HCT116 (cell line): ENCODE data around the gene HDAC11. TPM values are rescaled to one million over a fixed set of nuclear protein-coding genes. Genes with fewer than 3 reads are reported as not detected.

ENCODE experiments used
- ATAC-seq: fragments of 200-7000 bp; cut with Tn5 transposase; 2 replicates; pipeline ENCODE4 v1.9.1; 2020; ENCODE audit warnings: mild to moderate bottlenecking, moderate library complexity
- Bru-seq: library from RNA; stranded (reverse); fragments of 400-500 nt; gene quantifications from one replicate; lab custom pipeline; 2021; lab: Mats Ljungman, UMichigan
- BruChase-seq, 2 experiments: library from RNA; stranded (reverse); fragments of 400-500 nt; gene quantifications; one replicate each; lab custom pipeline; 2021; lab: Mats Ljungman, UMichigan
- BruUV-seq: library from RNA; stranded (reverse); fragments of 400-500 nt; replicated peaks from 2 replicates; lab custom pipeline; 2021; lab: Mats Ljungman, UMichigan
- CTCF ChIA-PET: fragments of 300-600 bp; sonication (Branson Sonifier 250); formaldehyde crosslinking; loops from one replicate; lab custom pipeline; 2021; ENCODE audit warnings: antibody characterized with exemption; lab: Charles Lee
- POLR2A ChIA-PET: fragments of 300-600, 350-600 bp; sonication (Branson Sonifier 250); formaldehyde crosslinking; loops from one replicate; lab custom pipeline; 2021; ENCODE audit warnings: antibody characterized with exemption; lab: Charles Lee
- RAD21 ChIA-PET, 2 experiments: fragments of 300-600 bp; sonication (Branson Sonifier 250); formaldehyde crosslinking; loops; one replicate each; lab custom pipeline; 2023; ENCODE audit warnings: low total read pairs in 2 of 2; ENCODE audit not compliant: uncharacterized antibody in 2 of 2, unreplicated experiment in 2 of 2, low non-redundant PET in 1 of 2; lab: Charles Lee
- DNase-seq: peaks from one replicate; pipeline ENCODE4 v3.0.0-alpha.2; 2010; ENCODE audit warnings: low read depth, low spot score
- H2AFZ ChIP-seq: fragments of 200-600 bp; shearing (Covaris generic), sonication (generic); 2 replicates; pipeline ENCODE4 v1.6.1; 2017; ENCODE audit warnings: low read depth, mixed run types, mixed read lengths, antibody characterized with exemption, low read length; ENCODE audit not compliant: poor library complexity, severe bottlenecking
- H3K27ac ChIP-seq: 2 replicates; pipeline ENCODE4 v1.5.1; 2012; ENCODE audit warnings: low read depth, low read length
- H3K27me3 ChIP-seq: fragments of 200-600 bp; sonication (generic); 2 replicates; pipeline ENCODE4 v1.6.1; 2016; ENCODE audit warnings: mixed run types, low read length, mixed read lengths; ENCODE audit not compliant: insufficient read depth
- H3K36me3 ChIP-seq, 2 experiments: fragments of 200-500 bp in 1 of 2; fragments of 200-600 bp in 1 of 2; sonication (Bioruptor generic) in 1 of 2; sonication (generic) in 1 of 2; 2 replicates each; pipeline versions ENCODE4 v1.5.1 to v1.6.1; 2014 to 2016; ENCODE audit warnings: low read length in 2 of 2, inconsistent platforms in 1 of 2, mixed read lengths in 1 of 2, mixed run types in 1 of 2; ENCODE audit not compliant: insufficient read depth in 2 of 2, control insufficient read depth in 1 of 2
- H3K4me1 ChIP-seq, 2 experiments: fragments of 200-600 bp in 1 of 2; sonication (generic) in 1 of 2; 2 replicates each; pipeline versions ENCODE4 v1.5.1 to v1.6.1; 2012 to 2017; ENCODE audit warnings: low read length in 2 of 2, inconsistent platforms in 1 of 2, mild to moderate bottlenecking in 1 of 2, mixed read lengths in 1 of 2, mixed run types in 1 of 2, moderate library complexity in 1 of 2; ENCODE audit not compliant: insufficient read depth in 2 of 2, control insufficient read depth in 1 of 2
- H3K4me2 ChIP-seq: fragments of 200-600 bp; sonication (generic); 2 replicates; pipeline ENCODE4 v1.6.1; 2017; ENCODE audit warnings: mixed run types, low read length, mixed read lengths
- H3K4me3 ChIP-seq, 2 experiments: fragments of 200-600 bp in 1 of 2; sonication (generic) in 1 of 2; replicated peaks in 1 of 2; 2 replicates each; pipeline ENCODE4 v1.5.1; 2011 to 2016; ENCODE audit warnings: low read length in 2 of 2, control low read depth in 1 of 2, low read depth in 1 of 2, mild to moderate bottlenecking in 1 of 2, mixed read lengths in 1 of 2, mixed run types in 1 of 2
- H3K79me2 ChIP-seq: fragments of 200-600 bp; sonication (generic); 2 replicates; pipeline ENCODE4 v1.6.1; 2017; ENCODE audit warnings: mild to moderate bottlenecking, mixed run types, low read length, moderate library complexity, mixed read lengths; ENCODE audit not compliant: insufficient read depth
- H3K9ac ChIP-seq: fragments of 200-600 bp; sonication (generic); 2 replicates; pipeline ENCODE4 v1.6.1; 2016; ENCODE audit warnings: low read length, mixed read lengths
- H3K9me2 ChIP-seq: fragments of 200-600 bp; sonication (generic), shearing (Covaris generic); 2 replicates; pipeline ENCODE4 v1.6.1; 2017; ENCODE audit warnings: mixed run types, mild to moderate bottlenecking, moderate library complexity; ENCODE audit not compliant: insufficient read depth
- H3K9me3 ChIP-seq, 2 experiments: fragments of 200-500 bp in 1 of 2; fragments of 200-600 bp in 1 of 2; sonication (Bioruptor generic) in 1 of 2; sonication (generic) in 1 of 2; 2 replicates each; pipeline ENCODE4 v1.6.1; 2014 to 2017; ENCODE audit warnings: low read length in 2 of 2, mixed read lengths in 2 of 2, inconsistent platforms in 1 of 2, low read depth in 1 of 2, mild to moderate bottlenecking in 1 of 2, mixed run types in 1 of 2, moderate library complexity in 1 of 2; ENCODE audit not compliant: control insufficient read depth in 1 of 2, insufficient read depth in 1 of 2
- H4K20me1 ChIP-seq: fragments of 200-600 bp; sonication (generic), shearing (Covaris generic); 2 replicates; pipeline ENCODE4 v1.6.1; 2017; ENCODE audit warnings: mixed run types, mild to moderate bottlenecking, moderate library complexity; ENCODE audit not compliant: insufficient read depth
- CEBPB ChIP-seq: IDR thresholded peaks from 2 replicates; pipeline ENCODE4 v1.6.1; 2012; ENCODE audit warnings: low read depth
- EGR1 ChIP-seq: IDR thresholded peaks from 2 replicates; pipeline ENCODE4 v1.6.1; 2012; ENCODE audit warnings: low read depth
- ELF1 ChIP-seq: IDR thresholded peaks from 2 replicates; pipeline ENCODE4 v1.6.1; 2012; ENCODE audit warnings: low read depth, borderline replicate concordance
- FOSL1 ChIP-seq: IDR thresholded peaks from 2 replicates; pipeline ENCODE4 v1.6.1; 2012; ENCODE audit warnings: low read depth
- POLR2AphosphoS5 ChIP-seq: IDR thresholded peaks from 2 replicates; pipeline ENCODE4 v1.6.1; 2011; ENCODE audit warnings: mild to moderate bottlenecking, low read depth, low read length, moderate library complexity
- SP1 ChIP-seq: IDR thresholded peaks from 2 replicates; pipeline ENCODE4 v1.6.1; 2012; ENCODE audit warnings: low read depth
- TCF7L2 ChIP-seq: IDR thresholded peaks from 2 replicates; pipeline ENCODE4 v1.7.0; 2011; ENCODE audit warnings: borderline replicate concordance, inconsistent platforms; ENCODE audit not compliant: insufficient read depth, insufficient read length; ENCODE audit errors: extremely low read depth
- YY1 ChIP-seq: IDR thresholded peaks from 2 replicates; pipeline ENCODE4 v1.6.1; 2011; ENCODE audit warnings: low read length, low read depth, moderate library complexity, mild to moderate bottlenecking; ENCODE audit not compliant: insufficient replicate concordance; ENCODE audit errors: extremely low read depth
- ZFX ChIP-seq: fragments of 450-650 bp; IDR thresholded peaks from 2 replicates; pipeline ENCODE4 v1.6.1; 2017
- intact Hi-C: fragments of 100-400 bp; cut with micrococcal nuclease; formaldehyde crosslinking; loops from 2 replicates; pipeline ENCODE4 v1.10.0; 2022
- long read RNA-seq: library from polyadenylated mRNA; unstranded; transcript quantifications from one replicate; pipeline ENCODE4 v2.0.0, GENCODE V29; 2021; ENCODE audit not compliant: unreplicated experiment
- polyA plus RNA-seq: library from polyadenylated mRNA; unstranded; fragments of >200 nt; gene quantifications from 2 replicates; pipeline ENCODE4 v1.2.1, GENCODE V29; 2012; ENCODE audit warnings: missing spikeins
- total RNA-seq: library from RNA; stranded (reverse); gene quantifications from one replicate; pipeline ENCODE4 v1.2.1, GENCODE V29; 2021; ENCODE audit not compliant: unreplicated experiment
- TF ChIP-seq, protein P1 (sequence below), 3 experiments: fragments of 200-600 bp in 1 of 3; sonication (generic) in 1 of 3; IDR thresholded peaks in 2 of 3; conservative IDR thresholded peaks in 1 of 3; 2 replicates each; pipeline ENCODE4 v1.5.1; 2012 to 2017; ENCODE audit warnings: low read depth in 2 of 3, low read length in 2 of 3, antibody characterized with exemption in 1 of 3, borderline replicate concordance in 1 of 3, control low read depth in 1 of 3, mild to moderate bottlenecking in 1 of 3, mixed read lengths in 1 of 3, mixed run types in 1 of 3, moderate library complexity in 1 of 3; ENCODE audit not compliant: insufficient read depth in 1 of 3
- TF ChIP-seq, protein P2 (sequence below): IDR thresholded peaks from 2 replicates; pipeline ENCODE4 v1.6.1; 2012; ENCODE audit warnings: low read depth
- TF ChIP-seq, protein P3 (sequence below): IDR thresholded peaks from 2 replicates; pipeline ENCODE4 v1.6.1; 2012

HDAC11 gene, protein sequence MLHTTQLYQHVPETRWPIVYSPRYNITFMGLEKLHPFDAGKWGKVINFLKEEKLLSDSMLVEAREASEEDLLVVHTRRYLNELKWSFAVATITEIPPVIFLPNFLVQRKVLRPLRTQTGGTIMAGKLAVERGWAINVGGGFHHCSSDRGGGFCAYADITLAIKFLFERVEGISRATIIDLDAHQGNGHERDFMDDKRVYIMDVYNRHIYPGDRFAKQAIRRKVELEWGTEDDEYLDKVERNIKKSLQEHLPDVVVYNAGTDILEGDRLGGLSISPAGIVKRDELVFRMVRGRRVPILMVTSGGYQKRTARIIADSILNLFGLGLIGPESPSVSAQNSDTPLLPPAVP
- total RNA-seq (16.1 TPM), Bru-seq, nascent RNA (percentile 50 among the genes with signal in this experiment), BruChase-seq, experiment 1, labeled RNA remaining after a 6-hour chase (percentile 56 among the genes with signal in this experiment), BruChase-seq, experiment 2, labeled RNA remaining after a 2-hour chase (percentile 64 among the genes with signal in this experiment)
- polyA plus RNA-seq, result 14.5 and 15.6 TPM in 2 replicates
- long read RNA-seq, transcript HDAC11-201 (10 exons, 2,960 nt), result major isoform, 15 of 43 reads
- long read RNA-seq, partial matches to known transcripts, result 7 of 43 reads
- long read RNA-seq, other reads (novel, unspliced or antisense), result 15 of 43 reads

DNA sequence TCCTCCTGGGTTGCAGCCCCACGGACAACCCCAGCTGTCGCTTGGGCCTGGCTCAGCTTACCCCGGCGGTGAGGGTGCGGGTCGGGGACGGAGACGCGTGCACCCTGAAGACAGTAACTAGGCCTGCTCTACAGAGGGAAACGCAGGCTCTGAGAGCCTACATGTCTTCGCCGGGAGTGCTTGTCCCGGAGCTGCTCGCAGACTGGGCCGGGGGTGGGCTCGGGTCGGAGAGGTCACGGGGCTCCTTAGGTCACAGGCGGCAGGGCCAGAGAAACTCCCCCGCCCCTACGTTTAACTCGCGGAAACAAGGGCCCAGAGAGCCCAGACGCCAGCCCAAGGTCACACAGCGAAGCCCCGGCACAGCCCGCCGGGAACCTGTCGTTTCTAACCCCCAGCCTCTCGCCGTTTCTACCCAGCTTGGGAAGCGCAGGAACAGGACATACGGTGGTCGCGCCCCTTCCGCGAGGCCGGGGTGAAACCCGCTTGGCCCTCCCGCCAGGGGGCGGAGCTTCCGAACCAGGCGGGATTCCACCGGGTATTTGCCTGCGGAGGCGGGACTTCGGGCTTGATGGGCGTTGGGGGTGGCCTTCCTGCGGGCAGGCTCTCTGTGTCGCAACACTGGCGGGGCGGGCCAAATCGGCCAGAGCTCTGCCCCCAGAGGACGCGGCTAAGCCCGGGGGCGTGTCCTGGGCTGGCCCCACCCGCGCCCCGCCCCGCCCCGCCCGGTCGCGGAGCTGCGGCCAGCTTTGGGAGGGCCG is at the start of gene HDAC11:
TSS of gene HDAC11 (plus strand) at position 725 of the 758 bp plus-strand sequence. CDS start 42 bp downstream, outside the sequence.
- Histone ChIP-seq H3K27ac (peak within 1 kb of the TSS; percentile 60), H3K9me3 (no peaks in the 10 kb centered on the region), H3K27me3 (no peaks in the 10 kb centered on the region), H3K4me1 (peaks cover 17 to 40% of the 10 kb centered on the region in 2 experiments), H2AFZ (peak within 1 kb of the TSS; percentile 54), H4K20me1 (no peaks in the 10 kb centered on the region), H3K36me3 (no peaks in the 10 kb centered on the region), H3K79me2 (no peaks in the 10 kb centered on the region; the same call in 1 of the 2 replicates), H3K4me3 (peak within 1 kb of the TSS; percentile 73 to 89), H3K9me2 (no peaks in the 10 kb centered on the region), H3K4me2 (peak within 1 kb of the TSS; percentile 93), H3K9ac (peak within 1 kb of the TSS; percentile 81)
- intact Hi-C loops, result no loop called here
- ATAC-seq (peak; percentile 95), DNase-seq (peak; percentile 89)
- ChIA-PET POLR2A (interaction anchor here (0.6 to 1.1 kb wide), 2 partner anchors 28 to 137 kb away, joined by 3 to 4 read pairs; no protein-coding TSS in a partner anchor), RAD21 (interaction anchor here (0.6 to 1.3 kb wide), 5 partner anchors 27 to 405 kb away, joined by 3 to 5 read pairs (median 3); no protein-coding TSS in a partner anchor), CTCF (interaction anchor here (0.6 to 1.7 kb wide), 11 partner anchors 8 to 746 kb away, joined by 3 to 9 read pairs (median 6); no protein-coding TSS in a partner anchor)
- TF ChIP-seq FOSL1, result no peak
- peak; percentile 56; the same call in 1 of the 2 replicates for TF ChIP-seq EGR1
- no peak for TF ChIP-seq TCF7L2
- peak; percentile 82 for TF ChIP-seq POLR2AphosphoS5
- TF ChIP-seq, protein P1, sequence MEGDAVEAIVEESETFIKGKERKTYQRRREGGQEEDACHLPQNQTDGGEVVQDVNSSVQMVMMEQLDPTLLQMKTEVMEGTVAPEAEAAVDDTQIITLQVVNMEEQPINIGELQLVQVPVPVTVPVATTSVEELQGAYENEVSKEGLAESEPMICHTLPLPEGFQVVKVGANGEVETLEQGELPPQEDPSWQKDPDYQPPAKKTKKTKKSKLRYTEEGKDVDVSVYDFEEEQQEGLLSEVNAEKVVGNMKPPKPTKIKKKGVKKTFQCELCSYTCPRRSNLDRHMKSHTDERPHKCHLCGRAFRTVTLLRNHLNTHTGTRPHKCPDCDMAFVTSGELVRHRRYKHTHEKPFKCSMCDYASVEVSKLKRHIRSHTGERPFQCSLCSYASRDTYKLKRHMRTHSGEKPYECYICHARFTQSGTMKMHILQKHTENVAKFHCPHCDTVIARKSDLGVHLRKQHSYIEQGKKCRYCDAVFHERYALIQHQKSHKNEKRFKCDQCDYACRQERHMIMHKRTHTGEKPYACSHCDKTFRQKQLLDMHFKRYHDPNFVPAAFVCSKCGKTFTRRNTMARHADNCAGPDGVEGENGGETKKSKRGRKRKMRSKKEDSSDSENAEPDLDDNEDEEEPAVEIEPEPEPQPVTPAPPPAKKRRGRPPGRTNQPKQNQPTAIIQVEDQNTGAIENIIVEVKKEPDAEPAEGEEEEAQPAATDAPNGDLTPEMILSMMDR (IDR thresholded peaks at IDR 0.05 in 2 of 3, conservative IDR thresholded peaks at IDR 0.05 in 1 of 3; ENCODE audit: borderline replicate concordance in 1 of 3, insufficient read depth in 1 of 3, low read depth in 2 of 3, low read length in 2 of 3), result peak in 1 of 3 experiments; percentile 7; a peak in 1 of 6 replicates
- peak; percentile 61 for TF ChIP-seq ZFX
- TF ChIP-seq CEBPB, result peak; percentile 94
- peak; percentile 6 for TF ChIP-seq YY1
- TF ChIP-seq, protein P2, sequence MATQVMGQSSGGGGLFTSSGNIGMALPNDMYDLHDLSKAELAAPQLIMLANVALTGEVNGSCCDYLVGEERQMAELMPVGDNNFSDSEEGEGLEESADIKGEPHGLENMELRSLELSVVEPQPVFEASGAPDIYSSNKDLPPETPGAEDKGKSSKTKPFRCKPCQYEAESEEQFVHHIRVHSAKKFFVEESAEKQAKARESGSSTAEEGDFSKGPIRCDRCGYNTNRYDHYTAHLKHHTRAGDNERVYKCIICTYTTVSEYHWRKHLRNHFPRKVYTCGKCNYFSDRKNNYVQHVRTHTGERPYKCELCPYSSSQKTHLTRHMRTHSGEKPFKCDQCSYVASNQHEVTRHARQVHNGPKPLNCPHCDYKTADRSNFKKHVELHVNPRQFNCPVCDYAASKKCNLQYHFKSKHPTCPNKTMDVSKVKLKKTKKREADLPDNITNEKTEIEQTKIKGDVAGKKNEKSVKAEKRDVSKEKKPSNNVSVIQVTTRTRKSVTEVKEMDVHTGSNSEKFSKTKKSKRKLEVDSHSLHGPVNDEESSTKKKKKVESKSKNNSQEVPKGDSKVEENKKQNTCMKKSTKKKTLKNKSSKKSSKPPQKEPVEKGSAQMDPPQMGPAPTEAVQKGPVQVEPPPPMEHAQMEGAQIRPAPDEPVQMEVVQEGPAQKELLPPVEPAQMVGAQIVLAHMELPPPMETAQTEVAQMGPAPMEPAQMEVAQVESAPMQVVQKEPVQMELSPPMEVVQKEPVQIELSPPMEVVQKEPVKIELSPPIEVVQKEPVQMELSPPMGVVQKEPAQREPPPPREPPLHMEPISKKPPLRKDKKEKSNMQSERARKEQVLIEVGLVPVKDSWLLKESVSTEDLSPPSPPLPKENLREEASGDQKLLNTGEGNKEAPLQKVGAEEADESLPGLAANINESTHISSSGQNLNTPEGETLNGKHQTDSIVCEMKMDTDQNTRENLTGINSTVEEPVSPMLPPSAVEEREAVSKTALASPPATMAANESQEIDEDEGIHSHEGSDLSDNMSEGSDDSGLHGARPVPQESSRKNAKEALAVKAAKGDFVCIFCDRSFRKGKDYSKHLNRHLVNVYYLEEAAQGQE, result no peak
- TF ChIP-seq ELF1, result no peak
- peak; percentile 83 for TF ChIP-seq SP1
- TF ChIP-seq, protein P3, sequence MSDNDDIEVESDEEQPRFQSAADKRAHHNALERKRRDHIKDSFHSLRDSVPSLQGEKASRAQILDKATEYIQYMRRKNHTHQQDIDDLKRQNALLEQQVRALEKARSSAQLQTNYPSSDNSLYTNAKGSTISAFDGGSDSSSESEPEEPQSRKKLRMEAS, result peak; percentile 1; the same call in 1 of the 2 replicates
- TSS peak; percentile 87 for BruUV-seq
